ENCODE results near the gene POLR3B. TPM values are rescaled to one million over a fixed set of nuclear protein-coding genes. Genes with fewer than 3 reads are reported as not detected.
"Not testable (repeated sequence)": the region's sequence is repeated elsewhere in the genome, so short reads cannot be mapped to it uniquely, and the experiment has no call there.

The POLR3B gene
- total RNA-seq, 2 experiments from 2014 or later: 5.4 to 6.6 TPM

DNA sequence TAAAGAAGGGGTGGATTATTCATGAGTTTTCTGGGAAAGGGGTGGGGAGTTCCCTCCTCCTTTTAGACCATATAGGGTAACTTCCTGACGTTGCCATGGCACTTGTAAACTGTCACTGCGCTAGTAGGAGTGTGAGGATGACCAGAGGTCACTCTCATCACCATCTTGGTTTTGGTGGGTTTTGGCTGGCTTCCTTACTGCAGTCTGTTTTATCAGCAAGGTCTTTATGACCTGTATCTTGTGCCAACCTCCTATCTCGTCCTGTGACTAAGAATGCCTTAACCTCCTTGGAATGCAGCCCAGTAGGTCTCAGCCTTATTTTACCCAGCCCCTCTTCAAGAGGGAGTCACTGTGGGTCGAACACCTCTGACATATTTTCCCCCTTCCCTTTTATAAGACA, 24.3 kb downstream of the POLR3B start:
- DNase-seq; H3K27me3 Mint-ChIP-seq (ENCODE audit: low read depth); H3K27ac Mint-ChIP-seq; H3K9me3 Mint-ChIP-seq (ENCODE audit: insufficient read depth); ATAC-seq; POLR2A ChIA-PET; H3K4me3 Mint-ChIP-seq: not testable (repeated sequence)
- Mint-ChIP-seq H3K4me1 (ENCODE audit: low read depth) (peaks cover 22% of the 10 kb centered on the region), H3K36me3 (ENCODE audit: low read depth) (peaks cover 43% of the 10 kb centered on the region)
- CTCF ChIA-PET: interaction anchor here (4.2 kb wide), 1 partner anchor 538 kb away, joined by 24 read pairs; no protein-coding TSS in a partner anchor

DNA sequence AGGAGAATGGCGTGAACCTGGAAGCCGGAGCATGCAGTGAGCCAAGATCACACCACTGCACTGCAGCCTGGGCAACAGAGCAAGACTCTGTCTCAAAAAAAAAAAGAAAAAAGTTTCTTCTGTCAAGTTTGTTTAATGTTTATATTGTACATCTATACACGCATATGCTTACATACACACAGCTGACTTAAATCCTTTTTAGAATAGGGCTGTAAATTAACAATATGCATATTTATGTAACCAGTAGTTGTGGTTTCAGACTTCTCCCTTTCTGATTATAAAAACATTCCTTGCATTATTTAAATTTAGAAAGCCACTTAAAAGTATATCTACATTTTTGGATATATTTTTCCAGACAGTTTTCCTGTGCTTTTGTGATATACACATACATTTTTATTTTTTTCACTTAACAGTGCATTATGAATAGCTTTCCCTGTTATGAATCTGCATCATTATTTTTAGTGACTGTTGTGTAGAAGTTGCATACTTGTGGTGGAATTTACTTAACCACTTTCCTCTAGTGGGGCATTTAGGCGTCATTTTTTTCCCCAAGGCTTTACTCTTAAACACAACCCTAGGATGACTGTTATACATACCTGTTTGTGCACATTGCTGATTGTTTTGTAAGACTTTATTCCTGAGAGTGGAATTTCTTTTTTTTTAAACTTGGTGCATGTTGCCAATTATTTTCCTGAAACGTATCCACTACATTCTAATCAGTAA, 29.4 kb downstream of the POLR3B start:
- ChIA-PET POLR2A (no interaction called here), CTCF (interaction anchor here (1.1 to 3.3 kb wide), 5 partner anchors 9 to 533 kb away, joined by 3 to 22 read pairs (median 8); partner anchors contain the start of gene POLR3B)
- H3K4me1 Mint-ChIP-seq (ENCODE audit: low read depth): peaks cover 5% of the 10 kb centered on the region
- H3K4me3 Mint-ChIP-seq: no peak overlapping the region
- H3K27me3 Mint-ChIP-seq (ENCODE audit: low read depth): no peaks in the 10 kb centered on the region
- DNase-seq: no peak
- H3K36me3 Mint-ChIP-seq (ENCODE audit: low read depth): peaks cover 14% of the 10 kb centered on the region
- ATAC-seq: no peak
- peaks cover 4% of the 10 kb centered on the region for H3K9me3 Mint-ChIP-seq (ENCODE audit: insufficient read depth)
- H3K27ac Mint-ChIP-seq: no peak overlapping the region

DNA sequence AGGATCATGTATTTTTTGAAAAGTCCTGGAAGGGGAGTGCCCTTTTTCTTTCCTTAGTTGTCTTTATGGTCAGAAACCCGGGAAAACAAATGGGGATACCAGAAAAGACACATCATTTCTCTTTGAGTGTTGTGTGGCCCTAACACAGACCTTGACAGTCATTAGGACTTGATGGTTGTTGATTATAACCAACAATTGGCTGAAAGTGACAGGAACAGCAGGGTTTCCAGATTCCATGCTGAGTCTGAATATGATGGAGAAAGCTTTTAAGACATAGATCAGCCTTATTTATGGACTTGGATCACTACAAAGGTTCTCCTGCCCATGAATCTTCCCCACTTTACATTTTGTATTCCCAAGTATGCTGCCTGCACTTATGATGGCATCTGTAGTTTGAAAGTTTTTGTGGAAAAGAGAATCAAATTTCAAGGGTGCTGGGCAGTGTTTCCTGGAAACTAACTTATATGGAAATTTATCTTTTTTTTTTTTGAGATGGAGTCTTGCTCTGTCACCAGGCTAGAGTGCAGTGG, 30.4 kb downstream of the POLR3B start:
- H3K36me3 Mint-ChIP-seq (ENCODE audit: low read depth): peaks cover 7% of the 10 kb centered on the region
- no peak overlapping the region for H3K27ac Mint-ChIP-seq
- no peaks in the 10 kb centered on the region for H3K9me3 Mint-ChIP-seq (ENCODE audit: insufficient read depth)
- ATAC-seq (no peak), DNase-seq (no peak)
- no peaks in the 10 kb centered on the region for H3K27me3 Mint-ChIP-seq (ENCODE audit: low read depth)
- ChIA-PET POLR2A (no interaction called here), CTCF (interaction anchor here (0.7 to 3.3 kb wide), 6 partner anchors 10 to 532 kb away, joined by 3 to 22 read pairs (median 6); partner anchors contain the start of gene POLR3B)
- H3K4me1 Mint-ChIP-seq (ENCODE audit: low read depth): peaks cover 4% of the 10 kb centered on the region
- H3K4me3 Mint-ChIP-seq: no peak overlapping the region

DNA sequence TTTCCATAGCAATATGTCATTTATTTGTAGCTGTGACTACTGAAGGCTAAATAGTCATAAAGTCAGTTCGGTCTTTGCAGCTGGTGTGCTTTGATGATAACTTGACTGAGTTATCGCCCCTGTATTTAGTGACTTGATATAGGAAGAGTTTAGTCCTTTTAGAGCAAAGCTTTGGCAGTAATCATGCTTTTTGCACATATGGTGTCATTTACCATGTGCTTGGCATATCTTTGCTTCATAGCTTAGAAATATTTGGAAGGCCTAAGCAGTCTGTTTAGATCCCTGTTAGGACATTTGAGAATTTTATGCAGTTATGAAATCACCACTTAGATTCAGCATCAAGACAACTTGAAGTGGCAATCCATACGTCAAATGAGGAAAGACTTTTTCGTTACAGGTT, 31.6 kb downstream of the POLR3B start:
- H3K9me3 Mint-ChIP-seq (ENCODE audit: insufficient read depth): no peaks in the 10 kb centered on the region
- no peak overlapping the region for H3K27ac Mint-ChIP-seq
- no peaks in the 10 kb centered on the region for H3K27me3 Mint-ChIP-seq (ENCODE audit: low read depth)
- ATAC-seq (no peak), DNase-seq (no peak)
- H3K4me1 Mint-ChIP-seq (ENCODE audit: low read depth): no peaks in the 10 kb centered on the region
- peaks cover 5% of the 10 kb centered on the region for H3K36me3 Mint-ChIP-seq (ENCODE audit: low read depth)
- CTCF ChIA-PET: interaction anchor here (3.3 kb wide), 1 partner anchor 531 kb away, joined by 22 read pairs; no protein-coding TSS in a partner anchor
- POLR2A ChIA-PET: no interaction called here
- H3K4me3 Mint-ChIP-seq: no peak overlapping the region

DNA sequence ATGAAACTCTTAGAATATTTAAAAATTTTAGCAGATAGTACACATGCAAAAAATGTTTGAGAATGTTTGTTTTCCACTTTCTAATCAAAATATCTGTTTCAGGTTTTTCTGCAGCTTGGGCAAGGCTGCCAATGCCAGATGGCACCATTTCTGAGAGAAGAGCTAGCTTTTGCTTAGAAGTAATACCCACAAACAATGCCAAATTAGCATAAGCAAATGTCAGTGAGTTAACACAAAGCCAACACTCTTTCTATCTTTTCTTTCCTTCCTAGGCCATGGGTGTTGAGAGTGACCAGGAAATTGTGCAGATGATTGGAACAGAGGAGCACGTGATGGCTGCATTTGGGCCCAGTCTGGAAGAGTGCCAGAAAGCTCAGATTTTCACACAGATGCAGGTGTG, 35.2 kb downstream of the POLR3B start:
- ChIA-PET CTCF (no interaction called here), POLR2A (interaction anchor here (0.7 kb wide), 1 partner anchor 283 kb away, joined by 3 read pairs; no protein-coding TSS in a partner anchor)
- ATAC-seq: no peak
- no peaks in the 10 kb centered on the region for H3K4me1 Mint-ChIP-seq (ENCODE audit: low read depth)
- no peaks in the 10 kb centered on the region for H3K9me3 Mint-ChIP-seq (ENCODE audit: insufficient read depth)
- no peak overlapping the region for H3K27ac Mint-ChIP-seq
- no peaks in the 10 kb centered on the region for H3K27me3 Mint-ChIP-seq (ENCODE audit: low read depth)
- H3K36me3 Mint-ChIP-seq (ENCODE audit: low read depth): peaks cover 23% of the 10 kb centered on the region
- H3K4me3 Mint-ChIP-seq: no peak overlapping the region
- DNase-seq: no peak

DNA sequence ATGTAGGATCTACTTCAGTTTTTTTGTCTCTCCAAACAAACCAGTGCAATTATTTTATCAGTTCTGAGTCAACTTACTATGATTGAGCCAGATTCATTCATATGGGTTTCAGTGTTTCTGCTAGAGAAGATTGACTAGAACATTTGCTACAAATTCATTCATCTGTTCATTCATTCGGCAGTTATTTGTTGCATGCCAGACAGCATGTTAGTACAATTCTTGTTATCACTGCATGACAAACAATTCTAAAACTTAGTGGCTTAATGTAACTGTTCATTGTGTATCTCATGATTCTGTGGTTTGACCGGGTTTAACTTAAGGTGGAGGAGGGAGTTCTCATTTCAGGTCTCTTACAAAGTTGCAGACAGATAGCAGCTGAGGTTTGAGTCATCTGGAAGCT, 52.3 kb downstream of the POLR3B start:
- ChIA-PET CTCF (no interaction called here), POLR2A (no interaction called here)
- Mint-ChIP-seq H3K4me3 (no peak overlapping the region), H3K27me3 (ENCODE audit: low read depth) (no peaks in the 10 kb centered on the region), H3K27ac (no peak overlapping the region), H3K36me3 (ENCODE audit: low read depth) (peaks cover 17% of the 10 kb centered on the region), H3K4me1 (ENCODE audit: low read depth) (no peaks in the 10 kb centered on the region), H3K9me3 (ENCODE audit: insufficient read depth) (no peaks in the 10 kb centered on the region)
- DNase-seq (no peak), ATAC-seq (no peak)

DNA sequence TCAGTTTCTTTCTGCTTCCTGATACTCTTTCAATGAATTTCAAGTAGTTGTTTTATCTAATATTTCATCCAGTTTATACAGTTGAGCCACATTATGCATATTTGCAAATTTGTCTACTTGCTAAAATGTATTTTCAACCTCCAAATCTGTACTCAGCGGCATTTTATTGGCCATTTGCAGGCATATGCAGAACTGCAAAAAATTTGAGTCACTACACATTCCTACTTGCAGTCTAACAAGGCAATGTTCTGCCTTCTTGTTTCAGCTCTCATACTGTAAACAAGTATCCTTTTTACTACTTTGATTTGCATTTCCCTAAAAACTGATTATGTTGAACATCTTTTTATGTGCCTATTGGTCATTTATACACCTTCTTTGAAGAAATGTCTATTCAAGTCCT, 55.0 kb downstream of the POLR3B start:
- H3K9me3 Mint-ChIP-seq (ENCODE audit: insufficient read depth): no peaks in the 10 kb centered on the region
- H3K27me3 Mint-ChIP-seq (ENCODE audit: low read depth): no peaks in the 10 kb centered on the region
- no peak for ATAC-seq
- H3K4me1 Mint-ChIP-seq (ENCODE audit: low read depth): no peaks in the 10 kb centered on the region
- ChIA-PET CTCF (no interaction called here), POLR2A (no interaction called here)
- H3K27ac Mint-ChIP-seq: no peak overlapping the region
- H3K4me3 Mint-ChIP-seq: no peak overlapping the region
- DNase-seq: no peak
- H3K36me3 Mint-ChIP-seq (ENCODE audit: low read depth): peaks cover 18% of the 10 kb centered on the region

DNA sequence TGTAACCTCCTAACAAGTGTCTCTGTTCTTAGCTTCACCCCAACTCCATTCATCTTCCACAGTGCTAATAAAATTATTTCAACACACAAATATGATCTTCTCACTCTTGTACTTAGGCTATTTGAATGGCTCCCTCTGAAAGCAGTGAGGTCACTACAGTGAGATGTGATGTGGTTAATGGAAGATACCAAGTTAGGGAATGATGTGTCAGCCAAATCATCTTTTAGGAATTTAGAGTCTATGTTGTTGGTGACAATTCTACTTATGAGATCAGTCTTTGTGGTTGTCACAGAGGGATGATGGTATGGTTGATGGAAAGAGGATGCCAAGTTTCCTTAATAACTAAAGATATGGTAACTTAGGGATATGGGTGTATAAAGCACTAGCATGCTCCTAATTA, 57.6 kb downstream of the POLR3B start:
- Mint-ChIP-seq H3K9me3 (ENCODE audit: insufficient read depth) (no peaks in the 10 kb centered on the region), H3K27me3 (ENCODE audit: low read depth) (no peaks in the 10 kb centered on the region), H3K4me3 (no peak overlapping the region), H3K36me3 (ENCODE audit: low read depth) (peaks cover 18% of the 10 kb centered on the region), H3K27ac (no peak overlapping the region), H3K4me1 (ENCODE audit: low read depth) (no peaks in the 10 kb centered on the region)
- no peak for ATAC-seq
- CTCF ChIA-PET: interaction anchor here (1.6 kb wide), 1 partner anchor 8 kb away, joined by 4 read pairs; no protein-coding TSS in a partner anchor
- no peak for DNase-seq
- POLR2A ChIA-PET: interaction anchor here (0.8 kb wide), 1 partner anchor 9 kb away, joined by 3 read pairs; no protein-coding TSS in a partner anchor

DNA sequence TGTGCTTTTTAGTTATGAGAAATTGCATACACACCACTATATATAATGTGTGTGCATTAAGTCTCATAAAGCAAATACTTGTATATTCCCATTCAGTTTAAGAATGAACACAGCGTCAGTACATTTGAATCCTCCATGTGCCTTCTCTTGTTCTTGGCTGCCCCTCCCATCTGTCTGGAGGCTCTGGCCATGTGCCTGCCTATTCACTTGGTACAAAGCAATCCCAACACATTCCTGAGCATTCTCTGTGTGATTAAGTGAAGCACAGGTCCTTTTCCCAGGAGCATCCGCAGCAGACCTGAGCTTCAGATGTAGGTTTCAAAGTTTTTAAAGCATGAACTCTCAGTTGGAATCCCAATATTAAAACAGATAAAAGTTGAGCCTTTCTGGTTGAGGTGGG, 58.7 kb downstream of the POLR3B start:
- DNase-seq (no peak), ATAC-seq (no peak)
- Mint-ChIP-seq H3K4me3 (no peak overlapping the region), H3K36me3 (ENCODE audit: low read depth) (peaks cover 17% of the 10 kb centered on the region), H3K4me1 (ENCODE audit: low read depth) (no peaks in the 10 kb centered on the region), H3K27ac (no peak overlapping the region), H3K9me3 (ENCODE audit: insufficient read depth) (no peaks in the 10 kb centered on the region), H3K27me3 (ENCODE audit: low read depth) (no peaks in the 10 kb centered on the region)
- ChIA-PET CTCF (no interaction called here), POLR2A (no interaction called here)

DNA sequence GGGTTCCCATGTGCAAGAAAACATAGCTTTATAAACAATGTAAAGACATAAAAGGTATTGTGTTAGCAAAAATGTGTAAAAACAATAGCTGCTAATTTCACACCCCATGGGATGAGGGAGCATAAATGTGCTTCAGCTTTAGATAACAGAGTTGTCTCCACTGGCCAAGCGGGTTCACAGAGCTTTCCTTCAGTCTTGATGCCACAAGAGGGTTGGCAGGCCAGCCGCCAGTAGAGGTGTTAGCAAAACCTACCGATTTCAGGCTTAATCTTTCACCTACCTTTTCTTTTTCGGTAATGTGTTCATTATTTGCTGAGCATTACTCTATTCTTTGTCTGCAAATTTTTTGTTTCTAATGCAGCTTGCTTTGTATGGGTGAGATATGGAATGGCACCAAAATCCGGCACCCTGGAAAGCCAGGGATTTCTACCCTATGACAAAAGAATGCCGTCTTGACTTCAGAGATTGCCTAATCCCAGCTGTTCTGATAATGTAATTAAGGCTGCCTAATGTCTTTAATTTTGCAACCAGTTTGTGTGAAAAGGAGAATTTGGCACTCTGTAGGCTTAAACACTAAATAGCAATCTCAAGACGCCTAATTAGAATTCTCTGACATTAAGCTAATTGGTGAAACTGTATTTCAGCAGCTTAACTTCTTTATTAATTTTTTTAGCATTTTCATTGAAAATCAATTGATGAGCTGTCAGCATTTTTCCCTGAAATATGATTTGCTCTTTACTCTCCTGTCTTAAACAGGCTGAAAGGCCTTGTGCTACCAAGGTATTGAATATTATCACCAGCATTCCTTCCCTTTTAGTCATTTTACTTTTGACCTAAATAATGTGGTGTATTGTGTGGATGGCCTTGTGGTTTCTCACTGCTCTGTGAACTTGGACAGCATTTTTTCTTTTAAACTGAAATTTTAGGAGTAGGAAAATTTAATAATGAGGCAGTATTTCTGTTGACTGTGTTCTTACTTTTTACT, 60.7 kb downstream of the POLR3B start:
- Mint-ChIP-seq H3K4me1 (ENCODE audit: low read depth) (no peaks in the 10 kb centered on the region), H3K4me3 (no peak overlapping the region), H3K9me3 (ENCODE audit: insufficient read depth) (no peaks in the 10 kb centered on the region), H3K27ac (no peak overlapping the region), H3K27me3 (ENCODE audit: low read depth) (no peaks in the 10 kb centered on the region), H3K36me3 (ENCODE audit: low read depth) (peaks cover 14% of the 10 kb centered on the region)
- ChIA-PET CTCF (interaction anchor here (1.4 kb wide), 1 partner anchor 61 kb away, joined by 7 read pairs; the partner anchor contains the start of gene POLR3B), POLR2A (interaction anchor here (0.6 kb wide), 1 partner anchor 22 kb away, joined by 4 read pairs; no protein-coding TSS in a partner anchor)
- ATAC-seq (no peak), DNase-seq (no peak)

DNA sequence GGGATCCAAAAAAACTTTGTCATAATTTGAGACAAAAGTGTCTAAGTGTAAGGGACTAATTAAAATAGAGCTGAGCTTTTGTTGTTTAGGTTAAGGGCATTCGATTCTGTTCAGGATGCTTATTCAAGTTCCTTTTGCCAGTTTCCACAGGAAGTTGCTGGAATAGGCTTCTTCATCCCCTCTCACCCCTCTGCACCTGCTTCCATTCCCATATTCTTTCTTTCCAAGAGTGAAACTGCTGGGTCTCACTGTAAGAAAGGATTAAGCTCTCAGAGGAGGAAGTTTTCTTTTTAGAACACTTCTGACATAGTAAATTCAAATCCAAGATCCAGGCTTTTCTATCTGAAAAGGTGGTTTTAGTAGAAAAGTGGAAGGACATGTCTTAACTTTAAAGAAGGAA, 61.4 kb downstream of the POLR3B start:
- no peak overlapping the region for H3K27ac Mint-ChIP-seq
- no peaks in the 10 kb centered on the region for H3K27me3 Mint-ChIP-seq (ENCODE audit: low read depth)
- H3K4me3 Mint-ChIP-seq: no peak overlapping the region
- ChIA-PET POLR2A (no interaction called here), CTCF (interaction anchor here (1.4 kb wide), 1 partner anchor 62 kb away, joined by 7 read pairs; the partner anchor contains the start of gene POLR3B)
- no peak for DNase-seq
- ATAC-seq: no peak
- H3K36me3 Mint-ChIP-seq (ENCODE audit: low read depth): peaks cover 13% of the 10 kb centered on the region
- H3K4me1 Mint-ChIP-seq (ENCODE audit: low read depth): no peaks in the 10 kb centered on the region
- no peaks in the 10 kb centered on the region for H3K9me3 Mint-ChIP-seq (ENCODE audit: insufficient read depth)
